ENCODE results near the gene HHIPL1.

Gene HHIPL1

GRCh38 chr14:99691111-99691885 is 46.4 kb downstream of the HHIPL1 start:
- no peak for DNase-seq

GRCh38 chr14:99693918-99694317 is 49.0 kb downstream of the HHIPL1 start:
- no peak for DNase-seq

- DNase-seq, result no peak
These were observed 52.0 kb downstream of the HHIPL1 start for GRCh38 chr14:99696929-99697328.

GRCh38 chr14:99698236-99698635 is 53.3 kb downstream of the HHIPL1 start:
- no peak for DNase-seq

GRCh38 chr14:99698642-99699041 is 53.7 kb downstream of the HHIPL1 start:
- DNase-seq, result no peak

- DNase-seq, result no peak
These were observed 54.3 kb downstream of the HHIPL1 start for GRCh38 chr14:99699085-99699760.

GRCh38 chr14:99699861-99700260 is 54.9 kb downstream of the HHIPL1 start:
- DNase-seq, result no peak

GRCh38 chr14:99700379-99700778 is 55.5 kb downstream of the HHIPL1 start:
- DNase-seq, result no peak

- no peak for DNase-seq
These were observed 56.3 kb downstream of the HHIPL1 start for GRCh38 chr14:99701260-99701659.

- no peak for DNase-seq
These were observed 57.2 kb downstream of the HHIPL1 start for GRCh38 chr14:99702115-99702514.

GRCh38 chr14:99703381-99703780 is 58.5 kb downstream of the HHIPL1 start:
- DNase-seq, result no peak

- DNase-seq, result no peak
These were observed 59.1 kb downstream of the HHIPL1 start for GRCh38 chr14:99704037-99704436.

GRCh38 chr14:99706107-99706900 is 61.4 kb downstream of the HHIPL1 start:
- DNase-seq, result no peak

GRCh38 chr14:99707420-99707819 is 62.5 kb downstream of the HHIPL1 start:
- no peak for DNase-seq

- no peak for DNase-seq
These were observed 63.0 kb downstream of the HHIPL1 start for GRCh38 chr14:99707921-99708320.

GRCh38 chr14:99708449-99708848 is 63.5 kb downstream of the HHIPL1 start:
- no peak for DNase-seq

- no peak for DNase-seq
These were observed 69.0 kb downstream of the HHIPL1 start for GRCh38 chr14:99713972-99714371.

GRCh38 chr14:99715266-99716000 is 70.5 kb downstream of the HHIPL1 start:
- DNase-seq, result no peak

- no peak for DNase-seq
These were observed 71.3 kb downstream of the HHIPL1 start for GRCh38 chr14:99716091-99716849.

- DNase-seq, result no peak
These were observed 72.1 kb downstream of the HHIPL1 start for GRCh38 chr14:99716850-99717681.

- DNase-seq, result no peak
These were observed 72.7 kb downstream of the HHIPL1 start for GRCh38 chr14:99717682-99718013.

Measured in NCI-H2029 (cell line).